HG03565 (cell line): ENCODE measurements around the gene TFR2.

ENCODE experiments used
- ATAC-seq: cut with Tn5 transposase; IDR thresholded peaks from one replicate; pipeline ENCODE4 v1.9.1; 2021; ENCODE audit warnings: mild to moderate bottlenecking, moderate library complexity; ENCODE audit not compliant: unreplicated experiment

TFR2 gene

DNA sequence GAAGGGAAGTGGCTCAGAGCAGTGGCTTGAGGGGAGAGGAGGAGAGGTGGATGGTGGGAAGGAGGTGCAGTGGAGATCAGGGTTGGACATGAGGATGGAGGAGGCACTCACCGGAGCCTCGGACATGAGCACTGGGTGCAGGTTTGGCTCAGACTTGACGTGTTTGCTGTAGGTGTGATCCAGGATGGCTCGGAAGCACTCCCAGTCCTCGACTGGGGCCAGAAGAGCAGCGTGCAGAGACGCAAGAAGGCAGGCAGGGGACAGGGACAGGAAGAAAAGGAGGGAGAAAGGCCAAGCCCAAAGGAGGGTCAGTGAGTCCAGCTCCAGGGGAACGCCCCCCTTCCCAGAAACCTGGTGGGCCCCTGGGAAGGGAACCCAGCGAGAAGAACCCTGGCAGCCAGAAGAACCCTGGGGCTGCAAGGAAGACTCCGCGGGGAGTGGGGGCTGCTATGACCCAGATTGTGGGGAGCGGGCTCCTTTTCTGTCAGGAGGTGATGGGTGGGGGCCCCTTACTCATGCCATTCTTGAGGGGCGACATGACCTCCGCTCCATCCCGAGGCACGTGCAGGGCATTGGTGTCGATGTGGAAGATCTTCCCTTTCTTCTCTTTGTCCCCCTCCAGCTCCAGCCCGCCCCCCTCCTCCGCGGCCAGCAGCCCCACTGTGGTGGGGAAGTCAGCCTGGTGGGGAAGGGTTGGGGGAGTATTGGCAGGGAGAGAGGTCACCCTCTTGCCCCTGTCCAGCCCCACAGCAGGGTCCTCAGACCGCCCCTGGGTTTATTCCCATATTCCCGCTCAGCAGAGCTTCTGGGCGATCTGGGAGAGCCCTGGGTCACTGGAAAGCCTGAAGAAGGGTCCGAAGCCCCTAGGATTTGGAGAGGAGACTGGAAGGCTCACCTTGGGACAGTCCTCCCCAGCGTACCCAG lies 13.8 kb upstream of the TFR2 start:
- ATAC-seq, result no peak

DNA sequence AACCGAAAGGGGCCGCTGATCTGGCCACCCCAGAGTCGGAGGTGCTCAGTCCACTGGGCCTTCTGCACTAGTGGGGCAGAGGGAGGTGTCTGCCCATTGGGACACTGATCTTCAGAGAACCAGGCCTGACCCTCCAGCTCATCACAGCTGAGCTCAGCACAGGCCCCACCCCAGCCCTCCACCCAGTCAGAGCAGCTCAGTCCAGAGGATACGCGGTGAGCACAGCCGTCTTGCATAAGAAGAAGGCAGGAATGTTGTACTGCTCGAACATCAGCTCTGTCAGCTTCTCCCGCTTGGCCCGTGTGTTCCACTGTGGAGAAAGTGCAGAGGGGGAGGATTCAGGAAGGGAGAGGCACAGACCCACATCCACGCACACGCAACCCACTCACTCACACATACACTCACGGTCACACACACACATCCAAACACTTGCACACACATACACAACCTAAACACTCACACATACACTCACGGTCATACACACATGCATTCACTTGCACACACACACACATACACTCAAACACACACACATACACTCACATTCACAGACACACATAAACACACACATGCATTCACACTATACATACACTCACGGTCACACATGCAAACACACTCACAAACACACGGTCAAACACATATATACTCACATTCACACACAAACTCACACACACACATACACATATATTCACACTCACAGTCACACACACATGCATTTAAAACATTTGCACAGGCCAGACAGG lies 8.6 kb upstream of the TFR2 start:
- no peak for ATAC-seq

DNA sequence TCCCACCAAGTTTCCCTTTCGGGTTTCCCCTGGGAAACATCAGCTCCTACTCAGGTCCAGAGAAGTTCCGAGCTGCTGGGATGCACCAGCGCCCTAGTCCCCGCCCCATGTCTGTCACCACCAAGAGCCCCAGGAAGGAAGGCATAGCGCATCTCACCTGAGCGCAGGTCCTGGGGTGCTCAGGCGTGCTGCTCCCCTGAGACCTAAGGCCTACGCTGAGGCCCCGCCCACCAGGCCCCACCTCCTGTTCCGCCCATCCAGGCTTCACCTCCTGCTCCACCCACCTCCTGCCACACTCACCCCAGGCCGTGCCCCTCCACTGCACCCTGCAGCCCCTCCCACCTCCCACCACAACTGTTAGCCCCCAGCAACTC lies 1.2 kb upstream of the TFR2 start:
- no peak for ATAC-seq

DNA sequence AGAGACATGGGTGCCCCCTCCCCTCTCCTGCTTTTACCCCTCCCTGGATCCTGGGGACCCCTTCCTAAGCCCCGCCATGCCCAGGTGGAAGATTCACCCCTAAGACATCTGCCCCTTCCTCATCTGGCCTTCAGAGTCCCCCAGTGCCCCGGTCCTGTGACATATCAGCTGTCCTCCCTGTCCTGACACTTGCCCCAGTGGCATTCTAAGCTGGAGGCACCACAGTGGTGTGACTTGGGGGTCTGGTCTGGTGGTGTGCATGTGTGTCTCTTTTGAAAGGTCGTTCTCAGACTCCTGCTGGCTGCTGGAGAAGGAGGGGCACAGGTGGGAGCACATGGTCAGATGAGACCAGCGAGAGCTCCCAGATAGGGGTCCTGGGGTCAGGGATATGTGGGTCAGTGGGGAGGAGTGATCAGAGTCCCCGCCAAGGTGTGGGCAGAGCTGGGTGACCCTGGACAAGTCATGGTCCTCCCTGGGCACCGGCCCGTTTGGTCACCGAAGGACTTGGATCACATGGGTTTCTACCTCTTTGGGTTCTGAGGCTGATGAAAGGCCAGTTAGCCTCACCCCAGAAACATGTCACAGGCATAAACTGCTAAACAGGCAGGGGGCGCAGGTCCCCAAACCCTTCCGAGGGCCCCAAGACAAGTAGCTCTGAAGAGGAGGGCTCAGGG lies 645 bp upstream of the TFR2 start:
- ATAC-seq, result no peak

DNA sequence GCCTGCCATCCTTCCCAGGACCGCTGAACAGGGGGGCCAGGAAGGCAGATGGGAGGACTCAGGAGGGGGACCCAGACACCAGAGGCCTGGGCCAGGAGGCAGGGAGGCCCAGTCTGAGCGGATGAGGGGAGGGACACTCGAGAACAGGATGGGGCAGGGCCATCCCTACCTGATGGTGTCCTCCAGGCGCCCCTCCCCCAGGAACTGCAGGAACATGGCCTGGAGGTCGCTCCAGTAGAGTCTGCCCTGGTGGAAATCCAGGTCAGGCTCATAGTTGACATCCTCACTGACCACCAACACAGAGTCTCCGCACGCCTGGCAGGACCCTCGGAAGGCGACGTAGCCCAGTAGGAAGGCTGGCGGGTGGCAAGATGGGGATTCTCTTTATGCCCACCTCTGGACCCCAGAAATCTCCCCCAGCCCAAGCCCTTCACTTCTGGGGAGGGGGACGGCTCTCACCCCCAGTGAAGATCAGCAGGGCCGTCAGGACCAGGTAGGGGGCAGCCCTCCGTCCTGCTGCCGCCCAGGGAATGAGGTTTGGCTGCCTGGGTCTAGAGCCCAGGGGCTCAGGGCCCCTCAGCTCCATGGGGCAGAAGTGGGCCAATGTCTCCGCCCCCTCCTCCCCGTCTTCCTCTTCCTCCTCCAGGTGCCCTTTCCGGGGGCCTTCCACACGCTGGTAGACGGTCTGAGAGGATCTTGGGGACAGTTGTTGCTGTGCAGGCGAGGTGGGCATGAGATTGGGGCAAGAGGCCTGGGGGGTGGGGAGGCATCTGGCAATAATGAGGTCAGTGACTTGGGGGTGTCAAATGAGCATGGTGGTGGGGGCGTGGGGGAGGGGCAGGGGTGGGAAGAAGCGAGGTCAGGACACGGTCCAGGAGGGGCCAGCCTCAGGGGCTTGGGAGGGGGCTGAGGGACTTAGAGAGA lies 573 bp downstream of the TFR2 start:
- ATAC-seq, result no peak

DNA sequence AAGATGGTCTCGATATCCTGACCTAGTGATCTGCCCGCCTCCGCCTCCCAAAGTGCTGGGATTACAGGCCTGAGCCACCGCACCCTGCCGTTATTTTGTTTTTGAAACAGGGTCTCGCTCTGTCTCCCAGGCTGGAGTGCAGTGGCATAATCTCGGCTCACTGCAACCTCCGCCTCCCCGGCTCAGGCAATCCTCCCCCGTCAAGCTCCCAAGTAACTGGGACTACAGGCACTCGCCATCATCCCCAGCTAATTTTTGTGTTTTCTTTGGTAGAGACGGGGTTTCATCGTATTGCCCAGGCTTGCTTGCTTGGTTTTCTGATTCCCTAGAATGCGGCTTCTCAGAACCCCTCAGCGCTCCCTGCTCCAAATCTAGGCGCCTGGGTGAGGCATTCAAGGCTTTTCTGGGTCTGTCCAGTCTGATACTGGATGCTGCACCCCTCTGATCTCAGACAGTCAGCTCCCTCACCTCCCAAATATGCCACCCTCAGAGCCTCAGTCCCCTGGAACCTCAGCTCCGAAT lies 1.3 kb downstream of the TFR2 start:
- ATAC-seq, result no peak

DNA sequence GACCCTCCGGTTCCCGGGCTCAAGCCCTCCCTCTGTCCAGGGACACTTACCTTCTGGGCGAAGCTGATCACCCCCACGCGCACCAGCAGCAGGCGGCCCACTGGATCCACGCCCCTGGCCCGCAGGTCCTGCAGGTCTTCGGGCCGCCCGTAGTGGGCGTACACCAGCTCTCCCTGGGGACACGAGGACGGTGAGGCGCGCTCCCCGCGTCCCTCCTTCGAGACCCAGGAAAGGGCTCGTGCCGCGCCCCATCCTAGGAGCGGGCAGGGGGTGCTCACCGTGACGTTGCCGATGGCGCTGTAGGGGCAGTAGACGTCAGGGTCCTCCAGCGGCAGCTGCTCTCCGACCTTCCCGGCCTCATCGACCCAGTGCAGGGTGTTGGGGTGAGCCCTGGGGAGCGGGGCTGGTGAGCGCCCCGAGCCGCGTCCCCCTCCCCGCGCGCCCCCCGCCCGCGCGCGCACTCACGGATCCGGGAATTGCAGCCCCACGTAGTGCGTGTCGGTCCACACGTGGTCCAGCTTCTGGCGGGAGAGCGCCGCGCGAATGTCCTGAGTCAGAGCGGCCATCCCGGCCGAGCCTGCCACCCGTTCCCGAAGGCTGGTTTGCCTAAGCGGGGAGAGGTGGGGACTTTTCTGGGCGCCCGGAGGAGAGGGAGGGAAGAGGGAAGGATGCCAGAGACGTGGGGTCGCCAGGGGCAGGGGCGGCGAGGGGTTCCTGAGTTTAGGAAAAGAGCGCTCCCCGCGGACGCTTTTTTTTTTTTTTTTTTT lies 8.2 kb downstream of the TFR2 start:
- ATAC-seq, result no peak

DNA sequence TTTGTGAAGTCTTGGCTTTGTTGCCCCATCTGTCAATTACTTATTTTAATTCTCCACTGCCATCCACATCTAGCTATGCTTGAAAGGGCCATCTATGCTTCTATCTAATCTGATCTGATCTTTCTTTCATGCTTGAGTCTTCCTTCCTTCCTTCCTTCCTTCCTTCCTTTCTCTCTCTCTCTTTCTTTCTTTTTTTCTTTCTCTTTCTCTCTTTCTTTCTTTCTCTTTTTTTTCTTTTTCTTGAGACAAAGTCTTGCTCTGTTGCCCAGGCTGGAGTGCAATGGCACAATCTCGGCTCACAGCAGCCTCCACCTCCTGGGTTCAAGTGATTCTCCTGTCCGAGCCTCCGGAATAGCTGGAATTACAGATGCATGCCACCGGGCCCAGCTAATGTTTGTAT lies 11.3 kb downstream of the TFR2 start:
- ATAC-seq, result no peak

DNA sequence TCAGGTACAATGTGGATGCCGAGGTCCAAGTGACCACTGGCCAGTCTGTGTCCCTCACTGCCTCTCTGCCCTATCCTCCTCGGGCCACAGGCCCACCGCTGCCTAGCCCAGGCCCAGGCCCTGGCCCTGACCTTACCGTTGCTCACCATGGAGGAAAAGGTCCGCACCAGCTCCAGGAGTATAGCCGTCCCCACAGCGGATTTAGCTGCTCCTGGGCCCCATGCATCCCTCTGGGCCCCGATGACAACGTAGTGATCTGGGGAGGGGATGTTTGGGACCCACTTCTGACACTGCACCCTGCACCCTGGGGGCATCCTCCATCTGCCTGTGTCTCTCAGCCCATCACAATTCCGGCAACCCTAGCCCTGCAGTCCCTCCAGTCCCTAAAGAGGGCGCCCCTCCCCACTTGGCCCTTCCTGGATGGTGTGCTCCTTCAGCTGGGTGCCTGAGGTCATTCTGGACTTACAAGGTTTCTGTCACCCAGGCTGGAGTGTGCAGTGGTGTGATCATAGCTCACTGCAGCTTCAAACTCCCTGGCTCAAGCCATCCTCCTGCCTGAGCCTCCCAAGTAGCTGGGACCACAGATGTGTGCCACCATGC lies 12.1 kb downstream of the TFR2 start:
- ATAC-seq, result no peak

DNA sequence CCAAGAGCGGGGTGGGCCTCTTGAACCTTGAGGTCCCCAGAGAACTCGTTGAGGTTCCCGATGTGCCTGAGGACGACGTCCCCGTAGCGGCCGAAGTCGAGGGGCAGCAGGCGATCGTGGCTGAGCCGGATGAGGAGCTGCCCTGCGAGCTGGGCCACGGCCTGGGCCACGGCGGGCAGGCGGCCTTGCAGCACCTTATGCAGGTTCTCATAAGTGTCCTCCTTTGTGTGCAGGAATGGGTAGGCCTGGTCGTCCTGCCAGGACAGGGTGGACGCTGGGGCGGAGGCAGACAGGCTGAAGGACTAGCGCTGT lies 14.2 kb downstream of the TFR2 start:
- ATAC-seq, result no peak

DNA sequence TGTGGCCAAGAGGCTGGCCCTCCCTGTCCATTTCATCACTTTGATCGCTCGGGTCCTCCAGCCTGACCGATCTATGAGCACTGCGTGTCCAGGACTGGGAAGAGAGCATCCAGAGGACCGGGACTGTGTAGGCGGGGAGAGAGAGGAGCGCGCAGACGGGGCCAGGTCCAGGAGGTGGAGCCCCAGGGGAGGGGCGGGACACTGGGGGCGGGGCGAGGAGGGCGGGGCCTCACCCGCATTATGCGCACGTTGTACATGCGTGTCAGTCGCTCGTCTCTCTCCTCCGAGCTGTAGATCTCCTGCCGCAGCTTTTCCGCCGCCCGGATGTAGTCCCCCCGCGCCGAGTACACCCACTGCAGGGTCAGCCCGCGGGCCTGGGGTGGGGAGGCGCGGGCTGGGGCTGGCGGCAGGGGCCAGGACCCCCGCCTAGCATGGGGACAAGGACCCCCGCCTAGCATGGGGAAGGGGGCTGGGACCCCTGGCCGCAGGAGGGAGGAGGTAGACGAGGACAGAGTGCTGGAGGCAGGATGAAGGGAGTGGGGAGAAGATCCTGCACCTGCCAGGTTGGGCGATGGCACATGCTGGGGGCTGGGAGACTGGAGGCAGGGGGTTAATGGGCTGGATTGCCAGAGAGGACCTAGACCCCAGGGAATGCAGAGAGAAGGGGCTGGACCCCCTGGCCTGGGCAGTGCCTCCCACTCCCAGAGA lies 14.7 kb downstream of the TFR2 start:
- ATAC-seq, result peak; percentile 53

DNA sequence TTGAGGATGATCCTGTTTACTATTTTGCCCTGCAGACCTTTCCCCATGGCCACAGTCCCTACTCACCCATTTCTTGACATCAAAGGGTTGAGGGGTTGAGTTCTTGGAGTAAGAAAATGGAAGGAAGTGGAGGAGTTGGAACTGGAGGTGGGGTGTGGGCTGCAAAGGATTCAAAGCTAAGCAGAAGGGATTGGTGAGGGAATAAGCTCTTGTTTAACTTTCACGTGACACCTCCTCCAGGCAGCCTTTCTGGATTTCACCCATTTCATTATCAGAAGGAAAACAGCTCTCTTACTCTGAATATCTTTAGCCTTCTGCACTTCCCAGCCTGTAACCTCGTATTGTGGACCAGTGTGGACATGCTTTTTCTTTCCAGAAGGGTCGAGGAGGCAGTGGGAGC lies 15.3 kb downstream of the TFR2 start:
- ATAC-seq, result no peak

DNA sequence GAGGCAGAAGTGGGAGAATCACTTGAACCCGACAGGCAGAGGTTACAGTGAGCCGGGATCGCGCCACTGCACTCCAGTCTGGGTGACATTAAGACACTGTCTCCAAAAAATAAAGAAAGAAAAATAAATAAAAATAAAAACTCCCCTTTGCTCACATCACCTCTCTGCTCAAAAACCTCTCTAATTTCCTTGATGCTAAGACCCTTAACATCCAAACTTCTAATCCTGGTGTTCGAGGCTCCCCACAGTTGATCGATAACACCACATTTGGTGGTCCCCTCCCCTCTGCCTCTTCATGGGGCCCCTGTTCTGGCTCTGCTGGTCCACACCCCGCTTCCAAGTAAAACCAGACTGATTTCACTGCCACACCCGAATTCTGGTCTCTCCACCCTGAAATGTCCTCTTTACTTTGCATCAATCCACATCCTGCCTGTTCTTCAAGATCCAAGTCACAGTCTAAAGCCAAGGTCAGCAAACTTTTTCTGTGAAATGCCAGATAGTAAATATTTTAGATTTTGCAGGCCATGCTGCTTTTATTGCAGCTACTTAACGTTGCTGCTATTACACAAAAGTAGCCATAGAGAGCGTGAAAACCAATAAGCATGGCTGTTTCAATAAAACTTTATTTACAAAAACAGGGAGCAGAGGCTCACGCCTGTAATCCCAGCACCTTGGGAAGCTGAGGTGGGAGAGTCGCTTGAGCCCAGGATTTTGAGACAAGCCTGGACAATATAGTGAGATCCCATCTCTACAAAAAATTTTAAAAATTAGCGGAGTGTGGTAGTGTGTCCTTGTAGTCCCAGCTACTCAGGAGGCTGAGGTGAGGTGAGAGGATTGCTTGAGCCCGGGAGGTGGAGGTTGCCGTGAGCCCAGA lies 17.2 kb downstream of the TFR2 start:
- no peak for ATAC-seq

DNA sequence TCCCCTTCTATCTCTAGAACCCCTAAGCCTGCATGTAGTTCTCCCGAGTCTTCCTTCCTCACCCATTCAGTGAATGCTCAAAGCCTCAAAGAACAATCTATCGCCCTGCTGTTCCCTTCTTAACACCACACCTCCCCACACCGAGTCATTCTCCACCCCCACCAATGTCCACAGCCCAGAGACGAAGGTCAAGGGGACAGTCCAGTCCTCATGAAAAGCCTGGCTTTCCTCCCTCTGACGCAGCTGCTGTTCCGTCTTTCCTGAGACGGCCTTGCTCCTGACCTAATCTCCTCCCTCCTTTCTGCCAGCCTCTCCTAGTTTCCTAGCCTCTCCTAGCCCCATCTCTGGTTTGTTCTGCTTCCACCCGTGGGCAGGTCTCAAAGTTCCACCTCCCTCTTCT lies 19.8 kb downstream of the TFR2 start:
- no peak for ATAC-seq

DNA sequence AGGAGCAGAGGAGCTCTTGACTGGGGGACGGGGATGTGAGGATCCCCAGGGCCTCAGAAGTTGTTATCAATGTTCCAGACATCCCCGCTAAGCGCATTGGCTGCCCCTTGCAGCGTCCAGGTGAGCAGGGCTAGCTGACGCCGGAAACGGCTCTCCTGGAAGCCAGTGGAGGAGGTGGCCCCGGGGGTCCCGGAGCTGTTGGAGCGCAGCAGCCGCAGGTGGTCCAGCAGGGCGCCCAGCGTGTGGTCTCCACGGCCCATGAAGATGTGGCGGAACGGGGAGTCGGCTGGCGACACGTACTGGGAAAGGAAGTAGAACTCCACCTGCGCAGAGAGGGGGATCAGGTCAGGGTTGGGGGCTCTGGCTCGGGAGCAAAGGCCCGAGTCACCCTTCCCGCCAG lies 20.5 kb downstream of the TFR2 start:
- no peak for ATAC-seq

DNA sequence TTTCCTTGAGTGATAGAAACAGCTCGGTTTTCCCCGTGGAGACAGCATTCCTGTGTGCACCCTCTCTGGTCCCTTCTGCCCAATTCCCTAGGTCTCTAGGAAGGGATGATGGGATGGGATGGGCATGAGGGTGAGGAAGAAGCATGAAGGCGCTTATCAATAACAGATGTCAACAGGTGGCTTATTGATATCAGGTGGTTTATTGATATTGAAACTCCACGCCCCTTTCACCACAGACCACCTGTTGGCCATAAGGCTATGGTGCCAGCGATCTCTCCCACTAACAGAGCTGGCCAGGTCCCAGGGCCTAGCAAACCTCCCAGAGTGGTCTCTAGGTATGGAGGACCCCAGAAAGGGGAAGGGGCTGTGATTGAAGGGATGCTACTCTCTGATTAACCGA lies 21.1 kb downstream of the TFR2 start:
- no peak for ATAC-seq

DNA sequence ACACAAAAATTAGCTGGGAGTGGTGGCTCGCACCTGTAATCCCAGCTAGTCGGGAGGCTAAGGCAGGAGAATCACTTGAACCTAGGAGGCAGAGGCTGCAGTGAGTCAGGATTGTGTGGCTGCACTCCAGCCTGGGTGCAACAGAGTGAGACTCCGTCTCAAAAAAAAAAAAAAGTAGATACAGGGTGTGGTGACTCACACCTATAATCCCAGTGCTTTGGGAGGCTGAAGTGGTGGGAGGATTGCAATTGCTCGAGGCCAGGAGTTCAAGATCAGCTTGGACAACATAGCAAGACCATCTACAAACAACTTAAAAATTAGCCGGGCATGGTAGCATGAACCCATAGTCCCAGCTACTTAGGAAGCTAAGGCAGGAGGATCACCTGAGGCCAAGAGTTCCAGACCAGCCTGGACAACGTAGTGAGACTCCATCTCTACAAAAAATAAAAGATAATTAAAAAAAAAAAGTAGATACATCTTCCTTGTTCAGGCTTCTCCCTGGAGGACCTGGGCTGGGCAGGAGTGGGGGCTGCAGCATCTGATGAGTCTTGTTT lies 27.0 kb downstream of the TFR2 start:
- no peak for ATAC-seq
